ENCODE measurements around the gene GPRC5C.

GPRC5C gene

DNA sequence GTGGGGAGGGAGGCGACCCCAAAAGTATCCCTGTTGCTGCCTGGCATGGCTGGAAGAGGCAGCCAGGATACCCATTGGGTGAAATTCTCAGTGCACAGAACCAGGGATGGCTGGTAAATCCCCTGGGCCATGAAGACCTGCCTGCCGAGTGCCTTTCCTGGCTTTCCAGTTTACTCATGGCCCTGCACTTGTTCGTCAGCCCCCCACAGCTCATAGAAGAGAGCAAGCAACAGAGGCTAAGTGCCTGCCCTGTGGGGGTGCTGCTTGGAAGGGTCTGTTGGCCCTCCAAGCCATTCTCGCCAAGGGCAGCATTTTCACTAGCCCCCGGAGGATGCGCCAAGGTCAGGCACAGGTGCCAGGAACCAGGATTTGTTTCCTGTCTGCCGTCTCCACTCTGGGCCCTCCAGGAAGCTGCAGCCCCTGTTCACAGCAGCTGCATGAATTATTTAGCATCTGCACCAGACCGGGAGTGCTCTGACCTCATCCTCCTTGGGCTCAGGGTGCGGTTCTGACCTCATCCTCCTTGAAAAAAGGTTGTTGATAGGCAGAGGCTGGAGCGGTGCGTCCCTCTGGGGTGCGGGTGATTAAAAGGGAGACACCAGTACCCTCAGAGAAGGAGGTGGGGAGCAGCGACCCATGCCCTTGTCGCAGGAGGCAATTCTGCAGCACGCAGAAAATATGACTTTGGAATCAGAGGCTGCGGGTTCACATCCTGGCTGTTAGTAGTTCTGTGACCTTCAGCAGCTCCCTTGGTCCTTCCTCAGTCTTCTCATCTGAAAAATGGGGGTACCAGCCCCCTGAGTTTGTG, 20.3 kb downstream of the GPRC5C start:
- Histone ChIP-seq H3K4me1 (ENCODE audit: control insufficient read depth, low read depth, low read length) (peaks cover 7% of the 10 kb centered on the region), H4K8ac (ENCODE audit: low read depth, low read length) (no peak overlapping the region), H2AK5ac (ENCODE audit: low read length) (no peak overlapping the region), H3K79me2 (ENCODE audit: control insufficient read depth, insufficient read depth, low read length) (no peaks in the 10 kb centered on the region), H3K23ac (ENCODE audit: low read length) (no peak overlapping the region), H3K18ac (ENCODE audit: low read length) (no peak overlapping the region), H3K4ac (ENCODE audit: low read depth, low read length) (no peak overlapping the region), H3K56ac (ENCODE audit: low read length) (peak overlapping the region; percentile 15), H3K36me3 (ENCODE audit: control insufficient read depth, insufficient read depth, low read length) (no peaks in the 10 kb centered on the region), H3K79me1 (ENCODE audit: low read length) (no peaks in the 10 kb centered on the region), H3K27ac (ENCODE audit: low read depth, low read length) (no peak overlapping the region), H4K5ac (ENCODE audit: low read length) (no peak overlapping the region), H3K27me3 (ENCODE audit: insufficient read depth, low read length, poor library complexity) (peaks cover 5% of the 10 kb centered on the region), H3K4me2 (ENCODE audit: low read length) (no peak overlapping the region), H2BK120ac (ENCODE audit: low read depth, low read length) (no peak overlapping the region), H2BK5ac (ENCODE audit: low read length) (no peak overlapping the region), H2BK15ac (replicated peaks; ENCODE audit: low read depth) (no peak overlapping the region), H3K4me3 (ENCODE audit: low read length) (no peak overlapping the region), H3K9ac (ENCODE audit: low read length) (no peak overlapping the region)
- DNase-seq, result peak; percentile 41
- WGBS (ENCODE audit: extremely low coverage, insufficient coverage, low lambda C conversion rate), result no CpG with 5 or more reads among the region's 16 CpGs

DNA sequence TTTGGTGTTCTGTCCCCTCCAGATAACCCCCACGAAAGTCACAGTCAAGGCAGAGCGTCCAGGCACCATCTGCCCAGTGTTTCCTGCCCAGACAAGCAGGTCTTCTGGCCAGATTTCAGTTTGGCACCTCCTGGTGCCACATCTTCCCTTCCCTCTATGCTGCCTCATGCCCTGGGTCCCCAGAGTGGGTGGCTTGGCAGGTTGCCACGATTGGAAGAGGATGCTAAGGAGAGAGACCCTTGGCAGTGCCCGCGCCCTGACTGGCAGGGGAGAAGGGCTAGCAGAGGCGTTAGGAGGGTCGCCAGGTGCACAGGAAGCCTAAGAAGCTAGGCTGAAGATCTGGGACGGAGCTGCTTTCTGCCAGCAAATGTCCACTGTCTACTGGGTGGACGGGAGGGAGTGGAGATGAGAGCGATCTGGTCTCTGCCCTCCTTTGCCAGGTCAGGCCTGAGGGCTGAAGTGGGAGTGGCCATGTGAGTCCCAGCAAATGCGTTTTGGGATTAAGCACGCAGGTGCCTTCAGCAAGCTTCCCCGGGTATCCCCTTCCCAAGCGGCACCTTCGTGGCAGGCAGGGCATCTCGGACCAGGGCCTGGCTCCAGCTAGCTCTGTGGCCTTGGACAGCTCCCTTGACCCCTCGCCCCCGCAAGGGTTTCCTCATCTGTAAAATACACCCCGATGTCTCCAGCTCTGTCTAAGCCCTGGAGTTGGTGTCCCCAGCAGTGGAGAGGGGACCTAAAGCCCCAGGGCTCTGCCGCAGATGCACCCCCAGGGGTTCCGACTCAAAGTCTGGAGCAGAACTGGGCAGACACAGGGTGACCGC, 21.2 kb downstream of the GPRC5C start:
- no peak overlapping the region for H2BK5ac ChIP-seq (ENCODE audit: low read length)
- peaks cover 5% of the 10 kb centered on the region for H3K27me3 ChIP-seq (ENCODE audit: insufficient read depth, low read length, poor library complexity)
- H3K4me2 ChIP-seq (ENCODE audit: low read length), result peak overlapping the region; percentile 74
- no peak overlapping the region for H2BK120ac ChIP-seq (ENCODE audit: low read depth, low read length)
- peak overlapping the region; percentile 63 for H3K9ac ChIP-seq (ENCODE audit: low read length)
- peak overlapping the region; percentile 74 for H3K56ac ChIP-seq (ENCODE audit: low read length)
- DNase-seq, result no peak
- no peaks in the 10 kb centered on the region for H3K36me3 ChIP-seq (ENCODE audit: control insufficient read depth, insufficient read depth, low read length)
- H3K79me1 ChIP-seq (ENCODE audit: low read length), result no peaks in the 10 kb centered on the region
- no peak overlapping the region for H3K27ac ChIP-seq (ENCODE audit: low read depth, low read length)
- no peak overlapping the region for H3K4me3 ChIP-seq (ENCODE audit: low read length)
- H3K18ac ChIP-seq (ENCODE audit: low read length), result peak overlapping the region; percentile 20
- H2AK5ac ChIP-seq (ENCODE audit: low read length), result no peak overlapping the region
- WGBS (ENCODE audit: extremely low coverage, insufficient coverage, low lambda C conversion rate), result no CpG with 5 or more reads among the region's 22 CpGs
- no peak overlapping the region for H4K5ac ChIP-seq (ENCODE audit: low read length)
- no peak overlapping the region for H2BK15ac ChIP-seq (replicated peaks; ENCODE audit: low read depth)
- no peak overlapping the region for H3K23ac ChIP-seq (ENCODE audit: low read length)
- no peak overlapping the region for H4K8ac ChIP-seq (ENCODE audit: low read depth, low read length)
- no peak overlapping the region for H3K4ac ChIP-seq (ENCODE audit: low read depth, low read length)
- peaks cover 7% of the 10 kb centered on the region for H3K4me1 ChIP-seq (ENCODE audit: control insufficient read depth, low read depth, low read length)
- H3K79me2 ChIP-seq (ENCODE audit: control insufficient read depth, insufficient read depth, low read length), result no peaks in the 10 kb centered on the region

- H3K4me2 ChIP-seq (ENCODE audit: low read length), result peak overlapping the region; percentile 74
- H2BK5ac ChIP-seq (ENCODE audit: low read length), result no peak overlapping the region
- H3K18ac ChIP-seq (ENCODE audit: low read length), result peak overlapping the region; percentile 20
- H3K27ac ChIP-seq (ENCODE audit: low read depth, low read length), result no peak overlapping the region
- peak overlapping the region; percentile 63 for H3K9ac ChIP-seq (ENCODE audit: low read length)
- DNase-seq, result no peak
- H2BK15ac ChIP-seq (replicated peaks; ENCODE audit: low read depth), result no peak overlapping the region
- no peaks in the 10 kb centered on the region for H3K79me2 ChIP-seq (ENCODE audit: control insufficient read depth, insufficient read depth, low read length)
- no peak overlapping the region for H3K23ac ChIP-seq (ENCODE audit: low read length)
- H3K36me3 ChIP-seq (ENCODE audit: control insufficient read depth, insufficient read depth, low read length), result no peaks in the 10 kb centered on the region
- H2BK120ac ChIP-seq (ENCODE audit: low read depth, low read length), result no peak overlapping the region
- no CpG with 5 or more reads among the region's 43 CpGs for WGBS (ENCODE audit: extremely low coverage, insufficient coverage, low lambda C conversion rate)
- H4K5ac ChIP-seq (ENCODE audit: low read length), result no peak overlapping the region
- H2AK5ac ChIP-seq (ENCODE audit: low read length), result no peak overlapping the region
- no peak overlapping the region for H4K8ac ChIP-seq (ENCODE audit: low read depth, low read length)
- no peaks in the 10 kb centered on the region for H3K79me1 ChIP-seq (ENCODE audit: low read length)
- no peak overlapping the region for H3K4ac ChIP-seq (ENCODE audit: low read depth, low read length)
- peaks cover 7% of the 10 kb centered on the region for H3K4me1 ChIP-seq (ENCODE audit: control insufficient read depth, low read depth, low read length)
- H3K27me3 ChIP-seq (ENCODE audit: insufficient read depth, low read length, poor library complexity), result peaks cover 5% of the 10 kb centered on the region
- H3K4me3 ChIP-seq (ENCODE audit: low read length), result no peak overlapping the region
- peak overlapping the region; percentile 74 for H3K56ac ChIP-seq (ENCODE audit: low read length)
Measured at GRCh38 chr17:74453665-74454196, 21.8 kb downstream of the GPRC5C start.

- DNase-seq, result peak; percentile 91
- Histone ChIP-seq H4K8ac (ENCODE audit: low read depth, low read length) (no peak overlapping the region), H3K79me1 (ENCODE audit: low read length) (no peaks in the 10 kb centered on the region), H3K36me3 (ENCODE audit: control insufficient read depth, insufficient read depth, low read length) (no peaks in the 10 kb centered on the region), H3K9ac (ENCODE audit: low read length) (peak overlapping the region; percentile 81), H2BK5ac (ENCODE audit: low read length) (no peak overlapping the region), H3K4me3 (ENCODE audit: low read length) (no peak overlapping the region), H3K4me2 (ENCODE audit: low read length) (peak overlapping the region; percentile 86), H4K5ac (ENCODE audit: low read length) (no peak overlapping the region), H2BK15ac (replicated peaks; ENCODE audit: low read depth) (no peak overlapping the region), H3K27me3 (ENCODE audit: insufficient read depth, low read length, poor library complexity) (peaks cover 5% of the 10 kb centered on the region), H3K18ac (ENCODE audit: low read length) (no peak overlapping the region), H3K4me1 (ENCODE audit: control insufficient read depth, low read depth, low read length) (peaks cover 7% of the 10 kb centered on the region), H3K56ac (ENCODE audit: low read length) (peak overlapping the region; percentile 81), H2BK120ac (ENCODE audit: low read depth, low read length) (no peak overlapping the region), H3K23ac (ENCODE audit: low read length) (no peak overlapping the region), H3K27ac (ENCODE audit: low read depth, low read length) (no peak overlapping the region), H2AK5ac (ENCODE audit: low read length) (no peak overlapping the region), H3K79me2 (ENCODE audit: control insufficient read depth, insufficient read depth, low read length) (no peaks in the 10 kb centered on the region), H3K4ac (ENCODE audit: low read depth, low read length) (no peak overlapping the region)
- no CpG with 5 or more reads among the region's 40 CpGs for WGBS (ENCODE audit: extremely low coverage, insufficient coverage, low lambda C conversion rate)
Measured at GRCh38 chr17:74454197-74455024, 22.5 kb downstream of the GPRC5C start.

GRCh38 chr17:74455025-74455545, 23.2 kb downstream of the GPRC5C start:
- Histone ChIP-seq H4K5ac (ENCODE audit: low read length) (no peak overlapping the region), H3K79me2 (ENCODE audit: control insufficient read depth, insufficient read depth, low read length) (no peaks in the 10 kb centered on the region), H3K18ac (ENCODE audit: low read length) (no peak overlapping the region), H3K4me2 (ENCODE audit: low read length) (no peak overlapping the region), H4K8ac (ENCODE audit: low read depth, low read length) (no peak overlapping the region), H3K79me1 (ENCODE audit: low read length) (no peaks in the 10 kb centered on the region), H3K9ac (ENCODE audit: low read length) (peak overlapping the region; percentile 81), H3K56ac (ENCODE audit: low read length) (peak overlapping the region; percentile 81), H2BK120ac (ENCODE audit: low read depth, low read length) (no peak overlapping the region), H3K4me3 (ENCODE audit: low read length) (no peak overlapping the region), H3K4ac (ENCODE audit: low read depth, low read length) (no peak overlapping the region), H2BK5ac (ENCODE audit: low read length) (no peak overlapping the region), H2AK5ac (ENCODE audit: low read length) (no peak overlapping the region), H3K27me3 (ENCODE audit: insufficient read depth, low read length, poor library complexity) (peaks cover 5% of the 10 kb centered on the region), H3K4me1 (ENCODE audit: control insufficient read depth, low read depth, low read length) (peaks cover 7% of the 10 kb centered on the region), H3K36me3 (ENCODE audit: control insufficient read depth, insufficient read depth, low read length) (no peaks in the 10 kb centered on the region), H3K27ac (ENCODE audit: low read depth, low read length) (no peak overlapping the region), H3K23ac (ENCODE audit: low read length) (no peak overlapping the region), H2BK15ac (replicated peaks; ENCODE audit: low read depth) (no peak overlapping the region)
- no peak for DNase-seq
- WGBS (ENCODE audit: extremely low coverage, insufficient coverage, low lambda C conversion rate), result no CpG with 5 or more reads among the region's 15 CpGs
